Stomach (tissue), 9 donors: ENCODE measurements around the gene FRYL. TPM values are rescaled to one million over a fixed set of nuclear protein-coding genes. Genes with fewer than 3 reads are reported as not detected.

Experiments
- DNase-seq, 2 donors: peaks; one replicate each; pipeline versions ENCODE4 v3.0.0 to v3.0.0-alpha.2; 2013 to 2019
- H3K27ac ChIP-seq, 5 donors: fragments of 200-600 bp in 4 of 5; sonication (generic) in 4 of 5; one replicate each; pipeline ENCODE4 v1.5.1; 2013 to 2019; ENCODE audit warnings: mild to moderate bottlenecking in 1 of 5, moderate library complexity in 1 of 5
- H3K27me3 ChIP-seq, 3 donors: fragments of 200-600 bp; sonication (generic); one replicate each; pipeline ENCODE4 v1.5.1; 2017 to 2019; ENCODE audit warnings: mixed run types in 1 of 3
- H3K36me3 ChIP-seq, 4 donors: fragments of 200-600 bp; sonication (generic); 1 replicate in 3 of 4; 2 replicates in 1 of 4; pipeline ENCODE4 v1.5.1; 2016 to 2019
- H3K4me1 ChIP-seq, 4 donors: fragments of 200-600 bp; sonication (generic); one replicate each; pipeline ENCODE4 v1.5.1; 2016 to 2019
- H3K4me3 ChIP-seq, 4 donors: fragments of 200-600 bp; sonication (generic) in 3 of 4; one replicate each; pipeline ENCODE4 v1.5.1; 2016 to 2019; ENCODE audit warnings: mild to moderate bottlenecking in 1 of 4
- H3K9me3 ChIP-seq, 4 donors: fragments of 200-600 bp; sonication (generic); one replicate each; pipeline ENCODE4 v1.5.1; 2016 to 2019
- CTCF ChIP-seq, 7 experiments: fragments of 450-650 bp in 4 of 7; fragments of 200-600 bp in 3 of 7; sonication (generic) in 3 of 7; IDR thresholded peaks; one replicate each; pipeline ENCODE4 v1.5.1; 2016 to 2019; ENCODE audit warnings: antibody characterized with exemption in 7 of 7, control low read depth in 2 of 7, mild to moderate bottlenecking in 1 of 7
- EP300 ChIP-seq: sonication (generic); formaldehyde crosslinking; IDR thresholded peaks from one replicate; pipeline ENCODE4 v1.6.1; 2017; ENCODE audit warnings: antibody characterized with exemption
- POLR2A ChIP-seq, 4 donors: fragments of 450-650 bp; IDR thresholded peaks; one replicate each; pipeline ENCODE4 v1.6.1; 2016; ENCODE audit warnings: antibody characterized with exemption in 4 of 4, control low read depth in 2 of 4, mild to moderate bottlenecking in 1 of 4, moderate library complexity in 1 of 4
- POLR2AphosphoS5 ChIP-seq, 3 donors: sonication (generic); formaldehyde crosslinking; IDR thresholded peaks; one replicate each; pipeline ENCODE4 v1.6.1; 2016; ENCODE audit warnings: antibody characterized with exemption in 3 of 3
- WGBS, 5 donors: extraction: QIAGEN DNeasy Blood & Tissue Kit in 3 of 5; methylation state at CpG; one replicate each; pipeline versions ENCODE4 v1.1.5 to v1.1.7; 2013 to 2018; 5-methylcytosine and 5-hydroxymethylcytosine counted together
- intact Hi-C: fragments of 100-400 bp; cut with DNase I; formaldehyde crosslinking; loops from one replicate; pipeline ENCODE4 v1.15.1; 2023; ENCODE audit warnings: low total_unique reads
- polyA plus RNA-seq, 3 donors: library from polyadenylated mRNA; stranded (reverse); fragments of 200-250 nt; gene quantifications; one replicate each; pipeline ENCODE4 v1.2.3, GENCODE V29; 2013
- total RNA-seq, 5 donors: library from RNA; depleted of rRNA; stranded (reverse); fragments of >200 nt; gene quantifications; one replicate each; pipeline versions ENCODE4 v1.1.0 to v1.2.3, GENCODE V29; 2014 to 2016
- donor health status: healthy with polysubstance abuse.
- donor health status: Bipolar disorder and iron deficiency.
- donor health status: healthy.

Gene FRYL
- total and polyA plus RNA-seq, 8 donors, result 6.4 to 697 (median 67.0) TPM

GRCh38 chr4:48543796-48544195 is 236.3 kb downstream of the FRYL start:
- Histone ChIP-seq H3K4me3 (no peak overlapping the region), H3K9me3 (no peaks in the 10 kb centered on the region), H3K27ac (no peak overlapping the region), H3K36me3 (peaks cover 42 to 98% (median 93%) of the 10 kb centered on the region in 4 donors), H3K27me3 (no peaks in the 10 kb centered on the region), H3K4me1 (peaks cover 0 to 10% (median 0%) of the 10 kb centered on the region in 4 donors)
- intact Hi-C loops, result no loop called here
- no peak for TF ChIP-seq EP300
- no peak for TF ChIP-seq POLR2A (IDR thresholded peaks at IDR 0.05)
- TF ChIP-seq POLR2AphosphoS5 (IDR thresholded peaks at IDR 0.05), result no peak
- no peak for TF ChIP-seq CTCF (IDR thresholded peaks at IDR 0.05)
- no peak for DNase-seq
- WGBS, 5 donors, result 77 to 93% (median 90%) methylated on average over 3 of the region's 3 CpGs

- no peak for DNase-seq
- H3K4me1 ChIP-seq, result peaks cover 0 to 16% (median 0%) of the 10 kb centered on the region in 4 donors
- TF ChIP-seq POLR2AphosphoS5 (IDR thresholded peaks at IDR 0.05), result no peak
- intact Hi-C loops, result no loop called here
- H3K36me3 ChIP-seq, result peaks cover 37 to 89% (median 83%) of the 10 kb centered on the region in 4 donors
- no peak overlapping the region for H3K27ac ChIP-seq
- 95 to 100% (median 98%) methylated on average over 2 of the region's 2 CpGs for WGBS, 5 donors
- no peak overlapping the region for H3K4me3 ChIP-seq
- H3K9me3 ChIP-seq, result no peaks in the 10 kb centered on the region
- H3K27me3 ChIP-seq, result no peaks in the 10 kb centered on the region
Measured at GRCh38 chr4:48542888-48543287, 237.2 kb downstream of the FRYL start.

- WGBS, 5 donors, result 58 to 78% (median 68%) methylated on average over 3 of the region's 3 CpGs
- TF ChIP-seq EP300 (no peak), CTCF (IDR thresholded peaks at IDR 0.05) (no peak), POLR2A (IDR thresholded peaks at IDR 0.05) (no peak), POLR2AphosphoS5 (IDR thresholded peaks at IDR 0.05) (no peak)
- Histone ChIP-seq H3K4me3 (no peak overlapping the region), H3K27ac (no peak overlapping the region), H3K36me3 (peaks cover 31 to 79% (median 74%) of the 10 kb centered on the region in 4 donors), H3K4me1 (peaks cover 0 to 16% (median 0%) of the 10 kb centered on the region in 4 donors), H3K9me3 (no peaks in the 10 kb centered on the region), H3K27me3 (no peaks in the 10 kb centered on the region)
- DNase-seq, result no peak
- intact Hi-C loops, result no loop called here
Measured at GRCh38 chr4:48539597-48539996, 240.5 kb downstream of the FRYL start.

- Histone ChIP-seq H3K4me3 (no peak overlapping the region), H3K9me3 (no peaks in the 10 kb centered on the region), H3K36me3 (peaks cover 32 to 79% (median 74%) of the 10 kb centered on the region in 4 donors), H3K27me3 (no peaks in the 10 kb centered on the region), H3K4me1 (peaks cover 0 to 16% (median 0%) of the 10 kb centered on the region in 4 donors), H3K27ac (no peak overlapping the region)
- intact Hi-C loops, result no loop called here
- peak in 1 of 2 donors; percentile 32 for DNase-seq
- no peak for TF ChIP-seq POLR2AphosphoS5 (IDR thresholded peaks at IDR 0.05)
- TF ChIP-seq CTCF (IDR thresholded peaks at IDR 0.05), result no peak
- no peak for TF ChIP-seq EP300
- no peak for TF ChIP-seq POLR2A (IDR thresholded peaks at IDR 0.05)
Measured at GRCh38 chr4:48538358-48538757, 241.7 kb downstream of the FRYL start.

- H3K4me1 ChIP-seq, result no peaks in the 10 kb centered on the region
- intact Hi-C loops, result no loop called here
Measured at GRCh38 chr4:48526406-48526805, 253.7 kb downstream of the FRYL start.

More at GRCh38 chr4:48526406-48526805, 253.7 kb downstream of the FRYL start:
- peaks cover 44 to 100% (median 98%) of the 10 kb centered on the region in 4 donors for H3K36me3 ChIP-seq
- H3K4me3 ChIP-seq, result no peak overlapping the region
- no peaks in the 10 kb centered on the region for H3K9me3 ChIP-seq
- no peak for DNase-seq
- H3K27ac ChIP-seq, result no peak overlapping the region
- TF ChIP-seq EP300 (no peak), POLR2A (IDR thresholded peaks at IDR 0.05) (no peak), CTCF (IDR thresholded peaks at IDR 0.05) (no peak), POLR2AphosphoS5 (IDR thresholded peaks at IDR 0.05) (no peak)
- no peaks in the 10 kb centered on the region for H3K27me3 ChIP-seq
- WGBS, 5 donors, result 59 to 84% (median 82%) methylated on average over 1 of the region's 1 CpG
